Dedifferentiated amniotic fluid mesenchymal stem cell (primary cell): ENCODE results near the gene ASS1.

Experiments used
- DNase-seq: peaks from one replicate; pipeline ENCODE4 v3.0.0-alpha.2; 2016; ENCODE audit errors: extremely low spot score

The ASS1 gene

DNA sequence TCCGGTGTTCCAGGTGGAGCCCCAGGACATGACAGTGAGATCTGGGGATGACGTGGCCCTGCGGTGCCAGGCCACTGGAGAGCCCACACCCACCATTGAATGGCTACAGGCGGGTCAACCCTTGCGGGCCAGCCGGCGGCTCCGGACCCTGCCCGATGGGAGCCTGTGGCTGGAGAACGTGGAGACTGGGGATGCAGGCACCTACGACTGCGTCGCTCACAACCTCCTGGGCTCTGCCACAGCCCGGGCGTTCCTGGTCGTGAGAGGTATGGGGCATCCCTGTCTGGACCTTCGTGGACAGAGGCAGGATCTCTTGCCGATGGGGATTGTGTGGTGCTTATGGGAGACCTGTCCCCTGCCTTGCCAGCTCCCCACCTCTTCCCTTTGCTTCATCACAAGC, 26.0 kb upstream of the ASS1 start:
- DNase-seq, result no peak

DNA sequence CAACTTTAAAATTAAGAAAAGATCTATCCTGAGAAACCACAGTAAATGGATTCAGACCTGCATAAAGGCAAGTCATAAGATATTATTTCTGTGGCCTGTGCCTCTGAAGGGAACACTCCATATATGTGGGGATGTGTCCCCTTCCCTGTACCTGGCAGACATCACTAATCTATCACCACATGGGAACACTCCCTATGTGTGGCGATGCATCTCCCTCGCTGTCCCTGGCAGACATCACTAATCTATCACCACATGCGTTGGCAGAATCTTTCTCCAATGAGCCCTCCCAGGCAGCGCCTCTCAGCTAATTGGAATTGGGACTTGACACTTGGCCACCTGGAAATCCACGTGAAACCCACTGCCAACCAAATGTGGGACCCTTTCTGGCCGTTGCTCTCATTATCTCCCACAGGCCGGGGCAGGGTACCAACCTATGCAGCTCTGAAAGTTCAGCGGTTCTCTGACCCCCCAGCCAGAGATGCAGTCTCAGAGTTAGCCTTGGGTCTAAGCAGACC, 25.2 kb upstream of the ASS1 start:
- DNase-seq, result no peak

DNA sequence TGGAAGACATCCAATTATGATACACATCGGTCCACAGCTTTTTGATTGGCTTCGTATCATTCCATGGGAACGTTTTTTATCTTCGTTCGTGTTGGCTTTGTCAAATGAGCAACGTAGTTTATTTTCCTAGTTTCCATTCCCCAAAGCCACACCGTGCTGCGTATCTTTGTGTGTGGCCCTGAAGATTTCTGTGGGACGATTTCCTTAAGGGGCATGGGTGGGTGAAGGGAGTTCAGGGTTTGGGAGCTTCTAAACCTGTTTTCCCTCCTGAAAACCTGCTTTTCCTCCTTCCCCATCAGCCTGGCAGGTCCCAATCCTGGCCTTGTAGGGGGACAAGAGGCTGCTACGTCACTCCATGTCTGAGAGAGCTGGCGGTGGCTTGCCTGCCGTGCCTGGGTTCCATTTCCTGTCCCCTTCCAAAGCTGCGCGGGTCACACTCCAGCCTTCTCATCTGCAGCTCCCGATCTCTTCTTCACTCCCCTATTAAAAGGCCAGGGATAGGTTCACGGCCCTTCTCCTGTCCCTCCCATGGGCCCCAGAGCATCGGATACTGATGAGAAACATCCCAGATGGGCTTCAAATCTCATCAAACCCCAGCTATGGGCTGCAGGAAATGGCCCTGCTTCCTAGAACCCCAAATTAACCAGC, 23.5 kb upstream of the ASS1 start:
- DNase-seq, result no peak

DNA sequence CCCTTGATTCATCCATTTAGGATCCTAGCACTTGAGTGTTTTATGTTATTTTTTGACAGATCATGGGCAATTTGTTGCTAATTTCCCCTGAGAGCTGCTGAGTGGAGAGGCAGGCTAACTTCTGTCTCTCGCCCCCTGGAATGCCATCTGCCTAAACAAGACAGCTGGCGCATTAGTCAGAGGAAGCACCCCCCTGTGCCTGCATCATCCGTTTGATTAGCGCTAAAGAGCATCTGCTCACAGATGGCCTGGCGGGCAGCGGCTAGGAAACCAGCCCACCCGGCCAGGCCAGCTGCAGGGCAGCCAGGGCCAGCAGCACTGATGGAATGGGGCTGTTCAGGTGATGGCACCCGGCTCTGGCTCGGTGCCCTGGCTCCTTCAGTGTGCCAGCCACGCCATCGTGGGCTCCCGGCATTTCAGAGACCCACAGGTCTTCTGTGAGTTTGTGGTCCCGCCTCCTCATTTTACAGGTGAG, 22.9 kb upstream of the ASS1 start:
- DNase-seq, result peak; percentile 22

DNA sequence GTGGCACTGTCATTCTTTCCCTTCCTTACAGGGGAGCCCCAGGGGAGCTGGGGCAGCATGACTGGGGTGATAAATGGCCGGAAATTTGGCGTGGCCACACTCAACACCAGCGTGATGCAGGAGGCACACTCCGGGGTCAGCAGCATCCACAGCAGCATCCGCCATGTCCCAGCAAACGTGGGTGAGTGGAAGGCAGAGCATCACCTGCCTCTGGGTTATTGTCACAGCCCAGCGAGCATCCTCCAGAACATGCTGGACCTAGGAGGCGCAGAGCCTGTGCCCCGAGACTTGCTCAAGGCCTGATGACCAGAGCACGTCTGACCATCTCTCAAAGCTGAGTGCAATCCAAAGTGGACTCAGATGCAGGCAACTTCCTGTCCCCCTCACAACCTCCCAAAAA, 22.2 kb upstream of the ASS1 start:
- DNase-seq, result no peak

DNA sequence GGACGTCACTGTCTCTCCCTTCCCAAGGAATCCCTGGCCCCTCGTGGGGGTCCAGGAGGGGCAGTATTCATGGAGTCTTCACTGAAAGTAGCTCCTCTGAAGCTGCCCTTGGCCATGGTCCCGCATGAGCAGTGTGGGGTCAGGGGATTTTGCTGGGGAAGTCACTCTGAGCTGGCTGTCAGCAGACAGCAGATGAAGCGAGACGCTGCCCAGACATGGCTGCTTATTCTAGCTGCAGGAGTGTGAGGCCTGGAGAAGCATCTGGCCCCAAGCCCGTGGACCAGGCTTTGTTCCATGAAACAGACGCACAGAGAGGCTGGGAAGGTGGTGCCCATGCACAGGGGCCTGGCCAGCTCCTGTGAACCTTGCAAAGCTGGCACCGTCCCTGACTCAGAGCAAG, 21.5 kb upstream of the ASS1 start:
- DNase-seq, result no peak

DNA sequence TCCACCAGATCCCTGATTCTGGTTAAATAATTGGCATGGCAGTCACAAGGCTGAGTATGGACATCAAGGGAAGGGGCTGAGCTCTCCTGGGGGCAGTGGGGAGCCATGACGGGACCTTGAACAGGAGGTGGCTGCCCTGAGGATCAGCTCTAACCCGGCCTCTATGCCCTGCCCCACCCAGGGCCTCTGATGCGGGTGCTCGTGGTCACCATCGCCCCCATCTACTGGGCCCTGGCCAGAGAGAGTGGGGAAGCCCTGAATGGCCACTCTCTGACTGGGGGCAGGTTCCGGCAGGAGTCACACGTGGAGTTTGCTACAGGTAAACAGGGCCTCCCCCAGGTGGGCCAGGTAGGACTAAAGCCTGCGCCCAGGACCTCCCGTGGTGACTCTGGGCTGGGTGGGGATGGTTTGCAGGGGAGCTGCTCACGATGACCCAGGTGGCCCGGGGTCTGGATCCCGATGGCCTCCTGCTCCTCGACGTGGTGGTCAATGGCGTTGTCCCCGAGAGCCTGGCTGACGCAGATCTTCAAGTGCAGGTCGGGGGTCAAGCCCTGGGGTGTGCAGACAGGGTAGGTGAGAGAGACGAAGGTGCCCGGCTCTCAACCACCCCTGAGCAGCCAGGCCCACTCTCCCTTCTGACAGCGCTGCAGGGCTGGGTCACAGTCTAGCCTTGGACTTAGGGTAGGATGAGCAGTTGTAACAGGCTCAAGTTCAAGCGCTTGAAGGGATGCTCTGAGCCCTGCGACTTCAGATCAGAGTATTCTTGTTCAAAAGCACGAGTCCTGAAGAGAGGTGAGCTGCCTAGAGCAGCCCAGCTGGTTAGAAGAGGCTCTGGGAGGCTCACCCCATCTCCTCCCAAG, 19.9 kb upstream of the ASS1 start:
- no peak for DNase-seq

DNA sequence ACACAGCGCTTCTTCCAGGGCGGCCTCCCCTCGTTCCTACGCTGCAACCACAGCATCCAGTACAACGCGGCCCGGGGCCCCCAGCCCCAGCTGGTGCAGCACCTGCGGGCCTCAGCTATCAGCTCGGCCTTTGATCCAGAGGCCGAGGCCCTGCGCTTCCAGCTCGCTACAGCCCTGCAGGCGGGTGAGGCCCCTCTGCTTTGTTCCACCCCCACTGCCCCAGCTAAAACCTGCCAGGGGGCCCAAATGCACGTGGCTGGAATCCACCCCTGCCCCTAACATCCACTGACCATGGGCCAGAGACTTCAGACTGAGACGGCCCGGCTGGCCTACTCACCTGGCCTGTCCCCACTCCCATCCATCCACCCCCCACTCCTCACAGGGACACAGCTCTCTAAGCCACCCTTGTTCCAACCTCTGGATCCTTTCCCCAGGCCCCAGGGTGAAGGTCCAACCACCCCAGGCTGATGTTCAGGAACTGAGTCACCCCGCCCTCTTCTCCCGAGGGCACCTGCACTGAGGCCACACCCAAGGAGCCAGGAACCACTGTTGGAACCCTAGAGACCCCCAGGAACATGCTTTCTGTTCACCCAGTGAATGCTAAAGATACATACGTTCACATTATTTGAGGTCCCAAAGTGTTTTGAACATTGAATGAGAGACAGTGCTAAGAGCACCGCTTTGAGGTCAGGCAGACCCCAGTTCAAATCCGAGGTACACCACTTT, 18.9 kb upstream of the ASS1 start:
- DNase-seq, result no peak

DNA sequence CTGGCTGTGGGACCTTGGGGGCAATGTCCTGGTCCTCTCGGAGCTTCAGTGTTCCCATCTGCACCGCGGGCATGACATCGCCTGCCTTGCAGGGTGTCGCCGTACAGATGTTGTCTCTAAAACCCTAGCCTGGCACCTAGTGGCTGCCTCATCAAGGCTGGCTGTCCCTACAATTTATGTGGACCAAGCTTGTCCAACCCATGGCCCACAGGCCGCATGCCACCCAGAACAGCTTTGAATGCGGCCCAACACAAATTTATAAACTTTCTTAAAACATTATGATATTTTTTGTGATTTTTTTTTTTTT, 18.3 kb upstream of the ASS1 start:
- no peak for DNase-seq

DNA sequence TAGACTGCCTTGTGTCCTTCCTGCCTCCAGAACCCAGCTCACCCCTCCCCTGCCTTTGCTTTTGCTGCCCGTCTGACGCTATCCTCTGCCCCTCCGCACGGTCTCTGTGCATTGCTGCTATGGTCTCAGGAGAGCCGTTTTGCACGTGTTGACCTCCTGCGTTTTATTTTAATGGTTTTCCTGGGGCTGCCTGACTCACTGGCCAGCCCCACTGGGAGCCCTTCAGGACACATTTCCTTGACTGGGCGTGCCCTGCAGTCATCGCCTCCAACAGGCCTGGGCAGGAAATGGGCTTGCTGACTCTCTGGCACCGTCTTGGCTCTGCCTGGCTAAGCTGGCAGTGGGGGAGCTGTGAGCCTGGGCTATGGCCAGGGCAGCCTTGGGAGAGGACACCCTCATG, 17.9 kb upstream of the ASS1 start:
- no peak for DNase-seq

DNA sequence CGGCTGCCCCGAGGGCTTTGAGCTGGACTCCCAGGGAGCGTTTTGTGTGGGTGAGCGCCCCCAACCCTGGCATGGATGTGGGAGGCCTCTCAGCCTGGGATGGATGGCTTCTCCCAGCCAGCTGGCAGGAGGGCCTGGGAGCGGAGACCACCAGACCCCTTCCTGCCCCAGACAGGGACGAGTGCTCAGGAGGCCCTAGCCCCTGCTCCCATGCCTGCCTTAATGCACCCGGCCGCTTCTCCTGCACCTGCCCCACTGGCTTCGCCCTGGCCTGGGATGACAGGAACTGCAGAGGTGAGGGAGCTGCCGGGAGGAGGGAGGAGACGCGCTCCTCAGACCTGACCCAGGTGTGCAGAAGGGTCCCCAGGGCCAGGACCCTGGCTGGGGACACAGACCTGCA, 17.4 kb upstream of the ASS1 start:
- no peak for DNase-seq

DNA sequence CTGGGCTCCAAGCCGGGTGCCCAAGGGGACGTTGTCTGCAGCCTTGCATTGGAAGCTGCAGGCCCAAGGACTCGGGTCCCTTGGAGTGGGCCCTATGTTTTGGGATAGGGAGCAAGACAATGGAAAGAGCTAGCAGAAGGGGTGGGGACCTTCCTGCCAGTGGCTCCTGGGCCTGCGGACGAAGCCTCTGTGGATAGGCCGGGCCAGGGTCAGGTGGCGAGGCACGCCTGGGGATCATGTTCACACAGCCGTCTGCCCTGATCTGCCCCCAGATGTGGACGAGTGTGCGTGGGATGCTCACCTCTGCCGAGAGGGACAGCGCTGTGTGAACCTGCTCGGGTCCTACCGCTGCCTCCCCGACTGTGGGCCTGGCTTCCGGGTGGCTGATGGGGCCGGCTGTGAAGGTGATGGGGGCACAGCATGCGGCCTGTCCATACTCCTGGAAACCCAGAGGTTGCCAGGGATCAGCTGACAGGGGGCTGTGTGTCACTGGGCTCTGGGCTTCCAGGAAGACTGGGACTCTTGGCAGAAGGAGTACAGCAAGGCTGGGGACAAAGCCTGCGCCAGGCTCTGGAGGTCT, 16.6 kb upstream of the ASS1 start:
- no peak for DNase-seq

DNA sequence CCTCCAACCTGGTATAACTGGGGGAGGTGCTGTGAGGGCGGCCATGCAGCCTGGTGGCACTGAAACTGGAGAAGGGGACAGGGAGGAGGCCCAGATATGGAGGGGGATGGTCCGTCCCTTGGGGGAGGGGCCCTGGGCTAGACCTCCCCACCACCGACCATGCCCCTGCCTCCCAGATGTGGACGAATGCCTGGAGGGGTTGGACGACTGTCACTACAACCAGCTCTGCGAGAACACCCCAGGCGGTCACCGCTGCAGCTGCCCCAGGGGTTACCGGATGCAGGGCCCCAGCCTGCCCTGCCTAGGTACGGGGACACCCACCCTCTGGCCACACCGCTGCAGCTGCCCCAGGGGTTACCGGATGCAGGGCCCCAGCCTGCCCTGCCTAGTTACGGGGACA, 15.4 kb upstream of the ASS1 start:
- no peak for DNase-seq

DNA sequence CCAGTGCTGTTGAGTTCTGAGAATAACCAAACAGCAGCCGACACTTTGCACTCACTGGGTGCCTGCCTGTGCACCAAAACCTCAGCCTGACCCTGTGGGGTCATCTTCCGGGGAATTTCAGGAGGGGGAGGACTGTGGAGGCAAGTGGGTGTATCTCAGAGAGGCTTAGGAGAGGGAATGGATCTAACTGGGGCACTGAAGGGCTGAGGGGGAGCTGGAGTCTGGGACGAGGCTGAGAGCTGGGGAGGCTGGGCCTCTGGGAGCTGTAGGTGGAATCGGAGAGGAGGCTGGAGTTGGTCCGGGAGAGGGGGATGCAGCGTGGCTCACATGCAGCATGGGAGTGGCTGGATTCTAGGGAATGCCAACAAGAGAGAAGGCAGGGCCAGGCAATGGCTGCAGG, 14.9 kb upstream of the ASS1 start:
- no peak for DNase-seq

DNA sequence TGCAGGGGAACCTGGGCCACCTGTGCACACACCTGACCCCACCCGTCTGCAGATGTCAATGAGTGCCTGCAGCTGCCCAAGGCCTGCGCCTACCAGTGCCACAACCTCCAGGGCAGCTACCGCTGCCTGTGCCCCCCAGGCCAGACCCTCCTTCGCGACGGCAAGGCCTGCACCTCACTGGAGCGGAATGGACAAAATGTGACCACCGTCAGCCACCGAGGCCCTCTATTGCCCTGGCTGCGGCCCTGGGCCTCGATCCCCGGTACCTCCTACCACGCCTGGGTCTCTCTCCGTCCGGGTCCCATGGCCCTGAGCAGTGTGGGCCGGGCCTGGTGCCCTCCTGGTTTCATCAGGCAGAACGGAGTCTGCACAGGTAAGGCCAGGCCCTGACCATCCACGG, 14.5 kb upstream of the ASS1 start:
- DNase-seq, result no peak

DNA sequence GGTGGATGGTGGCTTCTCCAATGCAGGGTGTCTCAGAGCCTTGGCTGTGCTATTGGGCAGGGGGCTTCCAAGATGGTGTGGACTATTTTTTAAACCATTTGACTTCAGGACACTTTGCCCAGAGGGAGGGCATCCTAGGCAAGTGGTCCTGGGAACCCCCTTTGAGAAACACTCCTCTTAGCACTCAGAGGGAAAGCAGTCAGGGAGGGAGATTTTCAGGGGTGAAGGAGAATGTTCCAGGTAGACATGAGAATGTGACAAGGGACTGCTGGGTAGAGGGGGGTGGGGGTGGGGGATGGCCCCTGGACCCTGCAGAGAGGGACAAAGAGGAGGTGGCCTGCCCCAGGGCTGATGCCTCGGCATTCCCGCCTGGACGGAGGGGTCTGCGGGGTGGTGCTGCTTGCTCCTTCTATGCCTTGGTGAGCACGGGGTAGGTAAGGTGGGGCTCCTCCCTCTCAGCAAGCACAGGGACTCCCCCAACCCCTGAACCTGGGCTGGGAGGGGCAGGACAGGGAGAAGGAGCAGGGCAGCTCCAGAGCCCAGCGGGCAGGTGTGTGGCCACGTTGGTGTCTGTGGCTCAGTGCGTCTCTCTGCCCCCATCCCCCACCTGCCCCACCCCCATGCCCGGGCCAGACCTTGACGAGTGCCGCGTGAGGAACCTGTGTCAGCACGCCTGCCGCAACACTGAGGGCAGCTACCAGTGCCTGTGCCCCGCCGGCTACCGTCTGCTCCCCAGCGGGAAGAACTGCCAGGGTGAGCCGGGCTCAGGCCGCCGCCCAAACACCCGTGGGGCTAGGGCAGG, 13.8 kb upstream of the ASS1 start:
- no peak for DNase-seq

DNA sequence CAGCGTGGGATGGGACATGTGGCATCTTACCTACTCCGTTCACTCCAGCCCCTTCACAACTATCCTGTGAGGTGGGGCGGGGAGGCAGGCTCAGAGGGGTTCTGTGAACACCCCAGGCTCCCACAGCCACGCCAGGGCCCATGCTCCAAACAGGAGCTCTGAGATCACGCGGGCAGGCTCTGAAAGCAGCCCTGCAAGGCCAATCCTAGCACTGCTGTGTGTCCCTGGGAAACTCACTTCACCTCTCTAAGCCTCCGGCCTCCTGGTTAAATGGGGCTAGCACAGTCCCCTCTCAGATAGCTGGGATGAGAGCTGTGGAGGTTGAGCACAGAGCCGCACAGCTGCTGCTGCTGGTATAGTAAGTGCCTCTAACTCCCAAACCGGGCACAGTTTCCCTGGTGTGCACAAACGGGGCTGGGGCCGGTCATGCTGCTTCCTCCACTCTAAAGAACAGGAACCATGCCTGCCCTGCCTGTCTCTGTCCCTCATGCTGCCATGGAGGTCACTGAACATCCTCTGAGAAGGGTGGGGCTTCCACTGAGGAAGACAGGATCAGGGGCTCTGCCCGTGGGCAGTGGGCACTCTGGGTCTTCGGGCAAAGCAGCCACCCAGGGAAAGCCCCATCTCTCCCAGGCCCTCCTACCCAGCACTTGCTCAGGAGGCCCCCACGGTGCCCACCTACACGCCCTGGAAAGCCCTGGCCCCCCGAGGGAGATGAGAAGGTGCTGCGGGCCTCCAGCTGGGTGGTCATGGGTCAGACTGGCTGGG, 13.0 kb upstream of the ASS1 start:
- DNase-seq, result no peak

DNA sequence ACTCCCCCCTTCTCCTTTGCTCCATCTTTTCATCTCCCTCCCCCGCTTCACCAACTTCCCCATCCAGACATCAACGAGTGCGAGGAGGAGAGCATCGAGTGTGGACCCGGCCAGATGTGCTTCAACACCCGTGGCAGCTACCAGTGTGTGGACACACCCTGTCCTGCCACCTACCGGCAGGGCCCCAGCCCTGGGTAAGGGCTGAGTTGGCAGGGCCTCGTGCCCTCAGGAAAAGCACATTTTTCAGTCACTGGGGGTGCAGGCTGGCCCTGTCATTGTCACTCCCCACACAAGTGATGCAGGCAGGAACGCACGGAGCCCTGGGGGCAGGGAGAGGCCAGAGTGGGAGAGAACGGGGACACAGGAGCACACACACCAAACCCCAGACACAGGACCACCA, 12.4 kb upstream of the ASS1 start:
- no peak for DNase-seq

DNA sequence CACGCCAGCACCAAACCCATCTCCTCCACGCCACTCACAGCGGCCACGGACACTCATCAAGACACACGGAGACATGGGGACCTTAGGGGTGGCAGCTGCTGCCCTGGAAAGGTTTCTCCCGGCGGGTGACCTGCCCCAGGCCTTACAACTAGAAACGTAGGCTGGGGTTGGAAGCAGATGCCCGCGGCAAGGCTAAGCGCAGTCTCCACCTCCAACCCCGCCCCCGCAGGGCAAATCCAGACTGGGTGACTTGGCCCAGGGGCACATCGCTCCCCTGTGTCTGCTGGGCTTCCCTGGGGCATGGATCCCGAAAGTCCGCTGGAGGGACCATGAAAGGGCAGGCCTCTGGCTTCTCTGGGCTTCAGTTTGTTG, 12.0 kb upstream of the ASS1 start:
- no peak for DNase-seq

DNA sequence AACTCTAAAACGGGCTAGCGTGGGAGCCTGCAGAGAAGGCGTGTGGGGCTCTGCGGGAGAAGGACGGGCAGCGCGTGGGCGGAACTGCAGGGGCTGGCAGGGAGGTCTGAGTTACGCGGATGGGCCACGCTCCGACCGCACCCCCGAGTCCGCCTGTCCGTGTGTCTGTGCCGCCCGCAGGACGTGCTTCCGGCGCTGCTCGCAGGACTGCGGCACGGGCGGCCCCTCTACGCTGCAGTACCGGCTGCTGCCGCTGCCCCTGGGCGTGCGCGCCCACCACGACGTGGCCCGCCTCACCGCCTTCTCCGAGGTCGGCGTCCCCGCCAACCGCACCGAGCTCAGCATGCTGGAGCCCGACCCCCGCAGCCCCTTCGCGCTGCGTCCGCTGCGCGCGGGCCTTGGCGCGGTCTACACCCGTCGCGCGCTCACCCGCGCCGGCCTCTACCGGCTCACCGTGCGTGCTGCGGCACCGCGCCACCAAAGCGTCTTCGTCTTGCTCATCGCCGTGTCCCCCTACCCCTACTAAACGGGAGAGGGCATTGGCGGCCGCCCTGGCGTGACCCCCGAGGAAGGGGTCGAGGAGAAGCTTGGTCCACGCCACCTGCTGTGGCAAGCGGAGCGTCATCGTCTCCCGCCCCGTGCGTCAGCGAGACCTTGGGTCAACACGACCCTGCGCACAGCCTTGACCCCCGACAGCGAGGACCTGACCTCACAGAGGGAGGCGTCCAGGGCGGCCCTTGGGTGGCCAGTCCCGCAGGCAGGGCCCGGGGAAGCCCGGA, 11.4 kb upstream of the ASS1 start:
- no peak for DNase-seq
